MM.1S (cell line): Measurements from ENCODE around the gene SAAL1.

Experiments
- EZH2 ChIP-seq: fragments of 300-600 bp; sonication (generic); optimal IDR thresholded peaks from 2 replicates; pipeline ENCODE3; 2017; ENCODE audit warnings: low read depth, mild to moderate bottlenecking, antibody characterized with exemption, low read length, mixed read lengths
- TF ChIP-seq, protein P1 (sequence below): fragments of 300-600 bp; sonication (generic); IDR thresholded peaks from 2 replicates; pipeline ENCODE4 v1.5.1; 2016; ENCODE audit warnings: antibody characterized with exemption, low read length, mixed read lengths

DNA sequence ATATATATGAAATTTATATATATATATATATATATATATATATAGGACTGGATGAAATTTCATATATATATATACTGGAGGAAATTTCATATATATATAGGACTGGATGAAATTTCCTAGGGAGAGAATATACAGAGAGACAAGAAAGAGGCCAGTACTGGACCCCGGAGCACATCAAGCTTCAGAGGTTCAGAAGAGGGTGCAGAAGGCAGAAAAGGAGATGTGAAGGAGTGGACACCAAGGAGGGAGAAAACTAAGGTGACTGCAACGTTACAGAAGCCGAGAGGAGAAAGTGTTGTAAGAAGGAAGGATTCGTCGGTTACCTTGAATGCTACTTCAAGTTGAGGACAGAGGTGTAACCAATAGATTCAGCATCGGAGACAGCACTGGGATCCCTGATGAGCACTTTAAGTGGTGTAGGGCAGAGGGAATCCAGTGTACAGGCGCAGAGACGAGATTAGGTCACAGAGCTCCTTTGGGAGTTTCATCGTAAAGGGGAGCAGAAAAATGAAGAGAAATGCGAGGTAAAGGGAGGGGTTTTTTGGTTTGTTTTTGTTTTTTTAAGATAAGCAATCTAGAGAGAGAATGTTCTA, 51.3 kb downstream of the SAAL1 start:
- TF ChIP-seq, protein P1, sequence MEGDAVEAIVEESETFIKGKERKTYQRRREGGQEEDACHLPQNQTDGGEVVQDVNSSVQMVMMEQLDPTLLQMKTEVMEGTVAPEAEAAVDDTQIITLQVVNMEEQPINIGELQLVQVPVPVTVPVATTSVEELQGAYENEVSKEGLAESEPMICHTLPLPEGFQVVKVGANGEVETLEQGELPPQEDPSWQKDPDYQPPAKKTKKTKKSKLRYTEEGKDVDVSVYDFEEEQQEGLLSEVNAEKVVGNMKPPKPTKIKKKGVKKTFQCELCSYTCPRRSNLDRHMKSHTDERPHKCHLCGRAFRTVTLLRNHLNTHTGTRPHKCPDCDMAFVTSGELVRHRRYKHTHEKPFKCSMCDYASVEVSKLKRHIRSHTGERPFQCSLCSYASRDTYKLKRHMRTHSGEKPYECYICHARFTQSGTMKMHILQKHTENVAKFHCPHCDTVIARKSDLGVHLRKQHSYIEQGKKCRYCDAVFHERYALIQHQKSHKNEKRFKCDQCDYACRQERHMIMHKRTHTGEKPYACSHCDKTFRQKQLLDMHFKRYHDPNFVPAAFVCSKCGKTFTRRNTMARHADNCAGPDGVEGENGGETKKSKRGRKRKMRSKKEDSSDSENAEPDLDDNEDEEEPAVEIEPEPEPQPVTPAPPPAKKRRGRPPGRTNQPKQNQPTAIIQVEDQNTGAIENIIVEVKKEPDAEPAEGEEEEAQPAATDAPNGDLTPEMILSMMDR = no peak
- no peak for TF ChIP-seq EZH2
